UCSD-AML1 (cell line): Measurements from ENCODE around the gene CAMTA1.

Experiments
- DNase-seq: peaks from one replicate; lab custom pipeline; 2025; ENCODE audit not compliant: unreplicated experiment; lab: John Stamatoyannopoulos, UW

The CAMTA1 gene

GRCh38 chr1:6776389-6776788 lies 8.9 kb upstream of the CAMTA1 start:
- no peak for DNase-seq

GRCh38 chr1:6776895-6777294 lies 8.4 kb upstream of the CAMTA1 start:
- no peak for DNase-seq

- DNase-seq = no peak
Observed at GRCh38 chr1:6777813-6778212, 7.4 kb upstream of the CAMTA1 start.

DNA sequence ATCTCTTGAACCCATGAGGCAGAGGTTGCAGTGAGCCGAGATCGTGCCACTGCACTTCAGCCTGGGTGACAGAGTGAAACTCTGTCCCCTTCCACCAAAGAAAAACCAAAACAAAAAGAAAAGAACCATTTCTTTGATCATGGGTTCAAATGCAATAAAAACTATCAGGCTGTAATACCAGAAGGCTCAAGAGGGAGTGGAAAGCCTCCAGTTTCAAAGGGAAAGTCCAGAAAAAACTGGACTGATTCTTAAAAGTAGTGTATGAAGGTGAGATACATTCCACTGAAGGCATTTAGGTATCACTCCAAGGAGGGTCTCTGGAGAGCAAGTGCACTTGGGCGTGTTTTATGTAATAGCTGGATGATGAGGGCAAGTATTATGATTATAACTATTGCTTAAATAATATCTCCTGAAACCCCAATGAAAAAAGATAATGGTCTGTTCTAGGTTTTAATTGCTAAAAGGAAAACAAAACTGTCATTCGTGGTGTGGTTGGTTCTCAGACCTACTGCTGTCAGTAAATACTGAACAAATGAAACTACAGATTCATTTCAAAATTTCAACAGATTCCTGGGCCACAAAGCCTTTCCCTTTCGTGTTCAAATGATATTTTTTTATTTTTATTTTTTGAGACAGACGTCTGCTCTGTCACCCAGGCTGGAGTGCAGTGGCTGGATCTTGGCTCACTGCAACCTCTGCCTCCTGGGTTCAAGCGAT lies 6.0 kb upstream of the CAMTA1 start:
- no peak for DNase-seq

DNA sequence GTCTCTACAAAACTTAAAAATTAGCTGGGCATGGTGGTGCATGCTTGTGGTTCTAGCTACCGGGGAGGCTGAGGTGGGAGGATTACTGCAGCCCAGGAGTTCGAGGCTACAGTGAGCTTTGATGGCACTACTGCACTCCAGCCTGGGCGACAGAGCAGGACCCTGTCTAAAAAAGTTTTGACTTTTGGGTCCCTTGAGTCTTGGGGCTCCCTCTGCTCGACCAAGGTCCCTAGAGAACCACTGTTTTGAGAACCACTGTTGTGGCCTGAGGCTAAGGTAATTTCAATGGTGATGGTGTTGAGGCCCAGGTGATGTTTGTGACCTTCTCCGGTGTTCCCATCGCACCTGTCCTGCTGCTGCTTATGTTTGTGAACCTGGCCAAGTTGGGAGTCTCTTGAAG lies 3.1 kb upstream of the CAMTA1 start:
- no peak for DNase-seq

- no peak for DNase-seq
Observed at GRCh38 chr1:6783221-6783620, 2.0 kb upstream of the CAMTA1 start.

GRCh38 chr1:6783936-6784559 lies 1.2 kb upstream of the CAMTA1 start:
- no peak for DNase-seq

GRCh38 chr1:6784560-6785317 lies 515 bp upstream of the CAMTA1 start:
- peak; percentile 100 for DNase-seq

- peak; percentile 49 for DNase-seq
Observed at GRCh38 chr1:6785728-6786505, 663 bp downstream of the CAMTA1 start.

GRCh38 chr1:6788946-6789345 lies 3.7 kb downstream of the CAMTA1 start:
- DNase-seq = no peak

- no peak for DNase-seq
Observed at GRCh38 chr1:6790146-6790545, 4.9 kb downstream of the CAMTA1 start.

GRCh38 chr1:6794164-6794563 lies 8.9 kb downstream of the CAMTA1 start:
- DNase-seq = no peak

DNA sequence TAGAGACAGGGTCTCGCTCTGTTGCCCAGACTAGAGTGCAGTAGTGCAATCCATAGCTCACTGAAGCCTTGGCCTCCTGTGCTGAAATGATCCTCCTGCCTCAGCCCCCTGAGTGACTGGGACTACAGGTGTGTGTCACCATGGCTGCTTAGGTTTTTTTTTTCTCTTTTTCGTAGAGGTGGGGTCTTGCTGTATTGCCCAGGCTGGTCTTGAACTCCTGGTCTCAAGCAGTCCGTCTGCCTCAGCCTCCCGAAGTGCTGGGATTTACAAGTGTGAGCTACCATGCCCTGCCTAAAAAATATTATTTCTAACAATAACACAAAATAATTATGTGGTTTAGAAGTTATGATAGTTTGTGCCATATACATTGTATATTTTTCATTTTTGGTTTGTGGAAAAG lies 9.9 kb downstream of the CAMTA1 start:
- DNase-seq = no peak

GRCh38 chr1:6795661-6796060 lies 10.4 kb downstream of the CAMTA1 start:
- DNase-seq = no peak

DNA sequence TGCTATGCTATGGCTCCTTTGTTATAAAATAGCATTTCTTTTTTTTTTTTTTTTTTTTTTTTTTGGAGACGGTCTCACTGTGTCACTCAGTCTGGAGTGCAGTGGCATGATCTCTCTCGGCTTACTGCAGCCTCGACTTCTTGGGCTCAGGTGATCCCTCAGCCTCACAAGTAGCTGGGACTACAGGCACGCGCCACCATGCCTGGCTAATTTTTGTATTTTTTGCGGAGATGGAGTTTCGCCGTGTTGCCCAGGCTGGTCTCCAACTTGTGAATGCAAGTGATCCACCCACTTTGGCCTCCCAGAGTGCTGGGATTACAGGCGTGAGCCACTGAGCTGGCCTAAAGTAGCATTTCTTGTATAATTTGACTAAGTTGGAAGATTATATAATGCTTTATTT lies 10.8 kb downstream of the CAMTA1 start:
- DNase-seq = no peak

- no peak for DNase-seq
Observed at GRCh38 chr1:6799499-6799898, 14.2 kb downstream of the CAMTA1 start.

GRCh38 chr1:6800745-6801144 lies 15.5 kb downstream of the CAMTA1 start:
- DNase-seq = no peak

GRCh38 chr1:6801199-6801598 lies 15.9 kb downstream of the CAMTA1 start:
- no peak for DNase-seq

- DNase-seq = no peak
Observed at GRCh38 chr1:6801966-6802365, 16.7 kb downstream of the CAMTA1 start.

GRCh38 chr1:6802454-6802853 lies 17.2 kb downstream of the CAMTA1 start:
- no peak for DNase-seq

DNA sequence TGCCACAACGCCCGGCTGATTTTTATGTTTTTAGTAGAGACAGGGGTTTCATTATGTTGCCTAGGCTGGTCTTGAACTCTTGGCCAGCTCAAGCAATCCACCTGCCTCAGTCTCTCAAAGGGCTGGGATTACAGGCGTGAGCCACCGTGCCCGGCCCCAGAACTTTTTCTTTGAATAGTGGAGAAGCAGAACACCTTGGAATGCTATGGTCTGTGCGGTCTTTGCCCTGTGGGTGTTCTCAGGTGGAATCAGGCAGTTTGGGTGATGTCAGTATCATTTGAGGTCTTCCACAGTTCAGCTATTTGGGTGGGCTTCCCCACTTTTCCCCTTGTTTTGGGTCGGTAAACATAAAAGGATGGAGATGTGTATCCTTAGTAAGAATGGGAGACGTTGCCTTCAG lies 17.6 kb downstream of the CAMTA1 start:
- no peak for DNase-seq
